Mesodermal cell (in vitro differentiated cells): ENCODE measurements around the gene BEST1.
A peak's percentile ranks its signal among the peaks of the same experiment; 100 is the strongest.
"Not testable (repeated sequence)": the region's sequence is repeated elsewhere in the genome, so short reads cannot be mapped to it uniquely, and the experiment has no call there.

ENCODE experiments used
- H3K27ac ChIP-seq: 2 replicates; pipeline ENCODE4 v1.7.0; 2013; ENCODE audit warnings: mild to moderate bottlenecking, low read depth, low read length, moderate library complexity; ENCODE audit not compliant: severe bottlenecking
- H3K36me3 ChIP-seq: 2 replicates; pipeline ENCODE4 v1.7.1; 2013; ENCODE audit warnings: mild to moderate bottlenecking, low read length, moderate library complexity; ENCODE audit not compliant: control insufficient read depth, insufficient read depth
- H3K4me1 ChIP-seq: one replicate; pipeline ENCODE4 v1.7.1; 2013; ENCODE audit warnings: mild to moderate bottlenecking, low read length; ENCODE audit not compliant: insufficient read depth, control insufficient read depth, poor library complexity, severe bottlenecking
- H3K4me3 ChIP-seq: 2 replicates; pipeline ENCODE4 v1.7.0; 2013; ENCODE audit warnings: low read length, control low read depth, mild to moderate bottlenecking; ENCODE audit not compliant: insufficient read depth, poor library complexity, severe bottlenecking; ENCODE audit errors: extremely low read depth
- H3K9me3 ChIP-seq: 2 replicates; pipeline ENCODE4 v1.7.1; 2013; ENCODE audit warnings: mild to moderate bottlenecking, low read length, moderate library complexity; ENCODE audit not compliant: control insufficient read depth
- whole genome bisulfite sequencing, 2 experiments: methylation state at CpG; one replicate each; pipeline ENCODE4 v1.1.5; 2013; ENCODE audit warnings: missing lambda C conversion rate in 2 of 2; ENCODE audit not compliant: insufficient coverage in 2 of 2; 5-methylcytosine and 5-hydroxymethylcytosine counted together

Gene BEST1

GRCh38 chr11:61951484-61952135 lies 1.5 kb downstream of the BEST1 start:
- H3K9me3 ChIP-seq, result no peaks in the 10 kb centered on the region
- 92 to 95% methylated on average over 10 to 11 of the region's 11 CpGs for WGBS, 2 experiments
- peaks cover 4% of the 10 kb centered on the region for H3K4me1 ChIP-seq
- H3K4me3 ChIP-seq, result no peak overlapping the region
- H3K27ac ChIP-seq, result no peak overlapping the region
- H3K36me3 ChIP-seq, result no peaks in the 10 kb centered on the region

DNA sequence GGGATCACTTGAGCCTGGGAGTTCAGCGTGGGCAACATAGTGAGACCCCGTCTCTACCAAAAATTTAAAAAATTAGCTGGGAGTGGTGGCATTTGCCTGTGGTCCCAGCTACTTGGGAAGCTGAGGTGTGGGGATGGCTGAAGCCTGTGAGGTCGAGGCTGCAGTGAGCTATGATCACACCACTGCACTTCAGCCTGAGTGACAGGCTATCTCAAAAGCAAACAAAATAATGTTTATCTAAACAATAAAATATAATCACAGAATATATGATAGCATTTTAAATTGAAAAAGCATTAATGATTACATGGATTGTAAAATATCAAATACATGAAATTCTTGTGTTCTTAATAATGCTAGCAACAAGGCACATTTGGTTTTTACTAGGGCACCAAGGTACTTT lies 2.7 kb downstream of the BEST1 start:
- H3K36me3 ChIP-seq, result no peaks in the 10 kb centered on the region
- no peaks in the 10 kb centered on the region for H3K9me3 ChIP-seq
- no peak overlapping the region for H3K27ac ChIP-seq
- H3K4me3 ChIP-seq, result no peak overlapping the region
- 50% methylated on average over 1 of the region's 3 CpGs; no CpG with 5 or more reads in 1 of the 2 experiments for WGBS, 2 experiments
- H3K4me1 ChIP-seq, result peaks cover 4% of the 10 kb centered on the region

- 80 to 88% methylated on average over 2 to 3 of the region's 5 CpGs for WGBS, 2 experiments
These were observed 3.5 kb downstream of the BEST1 start for GRCh38 chr11:61953632-61954031.

DNA sequence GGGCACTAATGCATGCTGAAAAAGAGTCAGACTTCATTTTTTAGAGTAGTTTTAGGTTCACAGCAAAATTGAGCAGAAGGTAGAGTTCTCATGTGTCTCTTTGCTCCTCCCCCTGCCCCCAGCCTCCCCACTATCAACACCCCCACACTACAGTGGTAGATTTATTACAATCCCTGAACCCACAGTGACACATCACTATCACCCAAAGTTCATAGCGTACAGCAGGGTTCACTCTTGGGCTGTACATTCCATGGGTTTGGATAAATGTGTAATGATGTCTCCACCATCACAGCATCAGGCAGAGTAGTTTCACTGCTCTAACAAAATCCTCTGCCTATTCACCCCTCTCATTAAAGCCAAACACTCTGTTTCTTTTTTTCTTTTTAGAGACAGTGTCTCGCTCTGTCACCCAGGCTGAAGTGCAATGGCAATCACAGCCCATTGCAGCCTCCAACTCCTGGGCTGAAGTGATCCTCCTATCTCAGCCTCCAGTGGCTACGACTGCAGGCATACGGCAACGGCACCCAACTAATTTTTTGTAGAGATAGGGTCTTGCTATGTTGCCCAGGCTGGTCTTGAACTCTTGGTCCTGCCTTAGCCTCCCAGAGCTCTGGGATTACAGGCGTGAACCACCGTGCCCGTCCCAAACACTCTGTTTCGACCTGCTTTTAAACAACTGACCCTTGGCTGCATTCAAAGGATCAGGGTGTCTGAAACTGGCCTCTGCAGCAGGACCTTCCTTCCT lies 4.1 kb downstream of the BEST1 start:
- H3K9me3 ChIP-seq, result no peaks in the 10 kb centered on the region
- H3K4me1 ChIP-seq, result peaks cover 4% of the 10 kb centered on the region
- H3K36me3 ChIP-seq, result no peaks in the 10 kb centered on the region
- no peak overlapping the region for H3K4me3 ChIP-seq
- H3K27ac ChIP-seq, result no peak overlapping the region
- 89 to 96% methylated on average over 5 of the region's 9 CpGs for WGBS, 2 experiments

More at GRCh38 chr11:61953632-61954031, 3.5 kb downstream of the BEST1 start:
- H3K9me3 ChIP-seq, H3K4me1 ChIP-seq, H3K36me3 ChIP-seq, H3K4me3 ChIP-seq, H3K27ac ChIP-seq: not testable (repeated sequence)

DNA sequence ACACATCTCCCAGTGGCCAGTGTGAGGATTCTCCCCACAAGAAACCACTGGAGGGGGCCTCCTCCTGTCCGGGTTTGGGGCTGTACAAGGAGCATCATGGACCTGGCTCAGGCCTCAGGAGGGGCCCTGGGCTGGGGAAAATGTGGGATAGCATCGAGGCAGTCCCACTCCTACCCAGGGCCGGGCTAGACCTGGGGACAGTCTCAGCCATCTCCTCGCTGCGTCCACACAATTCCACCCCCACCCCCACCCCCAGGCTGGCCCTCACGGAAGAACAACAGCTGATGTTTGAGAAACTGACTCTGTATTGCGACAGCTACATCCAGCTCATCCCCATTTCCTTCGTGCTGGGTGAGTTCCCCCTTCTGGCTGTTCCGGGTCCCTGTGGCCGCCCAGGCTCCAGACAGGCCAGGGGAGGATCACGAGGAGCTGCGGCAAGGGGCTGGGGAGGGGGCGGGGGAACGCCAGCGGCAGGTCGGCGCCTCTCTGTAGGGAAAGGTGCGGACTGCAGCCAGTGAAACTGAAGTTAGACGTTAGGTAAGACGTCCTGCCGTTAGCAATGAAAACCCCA lies 4.8 kb downstream of the BEST1 start:
- Histone ChIP-seq H3K9me3 (no peaks in the 10 kb centered on the region), H3K4me3 (peak overlapping the region; percentile 16), H3K36me3 (no peaks in the 10 kb centered on the region), H3K4me1 (no peaks in the 10 kb centered on the region), H3K27ac (no peak overlapping the region)
- WGBS, 2 experiments, result 4 to 9% methylated on average over 15 of the region's 21 CpGs

DNA sequence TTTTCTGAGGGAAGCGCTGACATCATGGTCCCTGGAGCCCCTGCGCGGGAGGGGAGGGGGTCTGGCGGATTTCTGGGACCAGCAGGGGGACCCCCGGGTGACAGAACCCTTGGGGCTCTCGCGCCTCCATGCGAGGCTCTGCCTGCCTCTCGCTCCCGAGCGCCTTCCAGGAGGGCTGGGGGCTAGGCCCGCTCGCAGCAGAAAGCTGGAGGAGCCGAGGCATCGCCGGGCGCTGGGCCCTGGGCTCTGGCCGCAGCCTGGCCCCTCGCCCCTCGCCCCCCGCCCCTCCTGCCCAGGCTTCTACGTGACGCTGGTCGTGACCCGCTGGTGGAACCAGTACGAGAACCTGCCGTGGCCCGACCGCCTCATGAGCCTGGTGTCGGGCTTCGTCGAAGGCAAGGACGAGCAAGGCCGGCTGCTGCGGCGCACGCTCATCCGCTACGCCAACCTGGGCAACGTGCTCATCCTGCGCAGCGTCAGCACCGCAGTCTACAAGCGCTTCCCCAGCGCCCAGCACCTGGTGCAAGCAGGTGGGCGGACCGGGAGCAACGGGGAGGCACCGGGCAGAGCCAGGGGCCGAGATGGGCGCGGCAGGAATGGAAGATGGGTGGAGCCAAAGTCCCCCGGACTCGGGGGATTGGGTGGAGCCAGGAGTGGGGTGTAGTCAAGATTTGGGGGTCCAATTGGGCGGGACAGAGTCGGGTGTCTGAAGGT lies 5.4 kb downstream of the BEST1 start:
- Histone ChIP-seq H3K4me3 (peak overlapping the region; percentile 16), H3K36me3 (no peaks in the 10 kb centered on the region), H3K27ac (no peak overlapping the region), H3K9me3 (no peaks in the 10 kb centered on the region), H3K4me1 (no peaks in the 10 kb centered on the region)
- 10 to 13% methylated on average over 46 to 55 of the region's 56 CpGs for WGBS, 2 experiments

- Histone ChIP-seq H3K9me3 (no peaks in the 10 kb centered on the region), H3K4me1 (no peaks in the 10 kb centered on the region), H3K27ac (no peak overlapping the region), H3K4me3 (no peak overlapping the region), H3K36me3 (no peaks in the 10 kb centered on the region)
- 91 to 94% methylated on average over 11 to 12 of the region's 20 CpGs for WGBS, 2 experiments
These were observed 6.3 kb downstream of the BEST1 start for GRCh38 chr11:61956191-61957020.

GRCh38 chr11:61957021-61957770 lies 7.0 kb downstream of the BEST1 start:
- 93 to 97% methylated on average over 4 of the region's 7 CpGs for WGBS, 2 experiments
- Histone ChIP-seq H3K4me1 (no peaks in the 10 kb centered on the region), H3K4me3 (no peak overlapping the region), H3K27ac (no peak overlapping the region), H3K9me3 (no peaks in the 10 kb centered on the region), H3K36me3 (no peaks in the 10 kb centered on the region)

GRCh38 chr11:61958590-61958989 lies 8.4 kb downstream of the BEST1 start:
- Histone ChIP-seq H3K4me3 (no peak overlapping the region), H3K4me1 (no peaks in the 10 kb centered on the region), H3K36me3 (peaks cover 11% of the 10 kb centered on the region), H3K9me3 (no peaks in the 10 kb centered on the region), H3K27ac (no peak overlapping the region)
- WGBS, 2 experiments, result 82 to 83% methylated on average over 1 to 3 of the region's 3 CpGs
